PC-3 (cell line): ENCODE measurements around the gene ABHD14A. TPM values are rescaled to one million over a fixed set of nuclear protein-coding genes. Genes with fewer than 3 reads are reported as not detected.

Experiments used
- ATAC-seq: fragments of 200-7000 bp; cut with Tn5 transposase; 2 replicates; pipeline ENCODE4 v1.9.1; 2020; ENCODE audit warnings: mild to moderate bottlenecking, moderate library complexity
- BruUV-seq: library from RNA; stranded (reverse); fragments of 400-500 nt; replicated peaks from 2 replicates; lab custom pipeline; 2021; lab: Mats Ljungman, UMichigan
- CTCF ChIA-PET: fragments of 300-600 bp; sonication (Branson Sonifier 250); formaldehyde crosslinking; loops from one replicate; lab custom pipeline; 2022; ENCODE audit warnings: antibody characterized with exemption; lab: Charles Lee
- POLR2A ChIA-PET: fragments of 300-600 bp; sonication (Branson Sonifier 250); formaldehyde crosslinking; loops from one replicate; lab custom pipeline; 2022; ENCODE audit warnings: antibody characterized with exemption; ENCODE audit not compliant: unreplicated experiment; lab: Charles Lee
- DNase-seq: peaks from one replicate; pipeline ENCODE4 v3.0.0-alpha.2; 2015
- H2AFZ ChIP-seq: fragments of 300-600 bp; sonication (generic); 2 replicates; pipeline ENCODE4 v1.6.0; 2016; ENCODE audit warnings: antibody characterized with exemption, low read length
- H3F3A ChIP-seq: fragments of 300-600 bp; sonication (generic); one replicate; pipeline ENCODE4 v1.6.0; 2017; ENCODE audit warnings: antibody characterized with exemption, low read length, control low read depth, mild to moderate bottlenecking; ENCODE audit not compliant: unreplicated experiment
- H3K27ac ChIP-seq: fragments of 300-600 bp; sonication (generic); 2 replicates; pipeline ENCODE4 v1.5.1; 2016; ENCODE audit warnings: mild to moderate bottlenecking, low read length
- H3K27me3 ChIP-seq: fragments of 300-600 bp; sonication (generic); 2 replicates; pipeline ENCODE4 v1.6.1; 2016; ENCODE audit warnings: low read length, mixed read lengths
- H3K36me3 ChIP-seq: fragments of 300-600 bp; sonication (generic); 2 replicates; pipeline ENCODE4 v1.6.1; 2016; ENCODE audit warnings: low read depth, mixed run types, low read length, mixed read lengths
- H3K4me1 ChIP-seq: fragments of 300-600 bp; sonication (generic); 2 replicates; pipeline ENCODE4 v1.5.1; 2016; ENCODE audit warnings: low read length; ENCODE audit not compliant: insufficient read depth
- H3K4me2 ChIP-seq: fragments of 300-600 bp; sonication (generic); 2 replicates; pipeline ENCODE4 v1.6.0; 2016; ENCODE audit warnings: low read length
- H3K4me3 ChIP-seq: fragments of 300-600 bp; sonication (generic); 2 replicates; pipeline ENCODE4 v1.5.1; 2016; ENCODE audit warnings: mild to moderate bottlenecking, low read length, mixed read lengths
- H3K79me2 ChIP-seq: fragments of 300-600 bp; sonication (generic); 2 replicates; pipeline ENCODE4 v1.6.1; 2017; ENCODE audit warnings: low read length, mixed read lengths
- H3K9ac ChIP-seq: fragments of 300-600 bp; sonication (generic); 2 replicates; pipeline ENCODE4 v1.6.0; 2016; ENCODE audit warnings: mild to moderate bottlenecking, low read length
- H3K9me2 ChIP-seq: fragments of 300-600 bp; sonication (generic); replicated peaks from 2 replicates; pipeline ENCODE4 v1.6.1; 2016; ENCODE audit warnings: mixed run types, low read length, mixed read lengths
- H3K9me3 ChIP-seq: fragments of 300-600 bp; sonication (generic); 2 replicates; pipeline ENCODE4 v1.6.1; 2016; ENCODE audit warnings: low read length, mixed read lengths
- H4K20me1 ChIP-seq: fragments of 300-600 bp; sonication (generic); 2 replicates; pipeline ENCODE4 v1.6.1; 2016; ENCODE audit warnings: low read length, mixed read lengths
- EZH2 ChIP-seq: fragments of 300-600 bp; sonication (generic); IDR thresholded peaks from one replicate; pipeline ENCODE4 v1.6.1; 2017; ENCODE audit warnings: antibody characterized with exemption, mild to moderate bottlenecking, low read length; ENCODE audit not compliant: unreplicated experiment
- EZH2phosphoT487 ChIP-seq: fragments of 300-600 bp; sonication (generic); IDR thresholded peaks from 2 replicates; pipeline ENCODE4 v1.6.1; 2018; ENCODE audit warnings: mild to moderate bottlenecking, antibody characterized with exemption, low read length, borderline replicate concordance
- intact Hi-C: fragments of 100-400 bp; cut with micrococcal nuclease; formaldehyde crosslinking; loops from 2 replicates; pipeline ENCODE4 v1.9.0; 2023
- total RNA-seq: library from RNA; depleted of rRNA; stranded (reverse); fragments of >200 nt; gene quantifications from 2 replicates; pipeline ENCODE4 v1.2.3, GENCODE V29; 2014
- TF ChIP-seq, protein P1 (sequence below): fragments of 300-600 bp; sonication (generic); conservative IDR thresholded peaks from 2 replicates; pipeline ENCODE4 v1.5.1; 2017; ENCODE audit warnings: antibody characterized with exemption, low read depth, mild to moderate bottlenecking, low read length

Gene ABHD14A
- total RNA-seq, 1 experiment from 2014 or later: 23.4 TPM

- CTCF ChIA-PET: no interaction called here
- Histone ChIP-seq H3K4me2 (no peak overlapping the region), H3K36me3 (no peaks in the 10 kb centered on the region), H3K27me3 (no peaks in the 10 kb centered on the region), H3K79me2 (no peaks in the 10 kb centered on the region), H2AFZ (no peak overlapping the region), H4K20me1 (no peaks in the 10 kb centered on the region), H3K9ac (no peak overlapping the region), H3F3A (no peaks in the 10 kb centered on the region), H3K9me2 (no peaks in the 10 kb centered on the region), H3K4me3 (no peak overlapping the region), H3K4me1 (no peaks in the 10 kb centered on the region), H3K9me3 (no peaks in the 10 kb centered on the region), H3K27ac (no peak overlapping the region)
- no peak for ATAC-seq
- intact Hi-C loops: no loop called here
- TF ChIP-seq EZH2 (no peak), EZH2phosphoT487 (no peak)
- TF ChIP-seq, protein P1, sequence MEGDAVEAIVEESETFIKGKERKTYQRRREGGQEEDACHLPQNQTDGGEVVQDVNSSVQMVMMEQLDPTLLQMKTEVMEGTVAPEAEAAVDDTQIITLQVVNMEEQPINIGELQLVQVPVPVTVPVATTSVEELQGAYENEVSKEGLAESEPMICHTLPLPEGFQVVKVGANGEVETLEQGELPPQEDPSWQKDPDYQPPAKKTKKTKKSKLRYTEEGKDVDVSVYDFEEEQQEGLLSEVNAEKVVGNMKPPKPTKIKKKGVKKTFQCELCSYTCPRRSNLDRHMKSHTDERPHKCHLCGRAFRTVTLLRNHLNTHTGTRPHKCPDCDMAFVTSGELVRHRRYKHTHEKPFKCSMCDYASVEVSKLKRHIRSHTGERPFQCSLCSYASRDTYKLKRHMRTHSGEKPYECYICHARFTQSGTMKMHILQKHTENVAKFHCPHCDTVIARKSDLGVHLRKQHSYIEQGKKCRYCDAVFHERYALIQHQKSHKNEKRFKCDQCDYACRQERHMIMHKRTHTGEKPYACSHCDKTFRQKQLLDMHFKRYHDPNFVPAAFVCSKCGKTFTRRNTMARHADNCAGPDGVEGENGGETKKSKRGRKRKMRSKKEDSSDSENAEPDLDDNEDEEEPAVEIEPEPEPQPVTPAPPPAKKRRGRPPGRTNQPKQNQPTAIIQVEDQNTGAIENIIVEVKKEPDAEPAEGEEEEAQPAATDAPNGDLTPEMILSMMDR: no peak
- no TSS peak for BruUV-seq
- no peak for DNase-seq
- POLR2A ChIA-PET: no interaction called here
Measured at GRCh38 chr3:52019352-52020080, 44.7 kb downstream of the ABHD14A start.

DNA sequence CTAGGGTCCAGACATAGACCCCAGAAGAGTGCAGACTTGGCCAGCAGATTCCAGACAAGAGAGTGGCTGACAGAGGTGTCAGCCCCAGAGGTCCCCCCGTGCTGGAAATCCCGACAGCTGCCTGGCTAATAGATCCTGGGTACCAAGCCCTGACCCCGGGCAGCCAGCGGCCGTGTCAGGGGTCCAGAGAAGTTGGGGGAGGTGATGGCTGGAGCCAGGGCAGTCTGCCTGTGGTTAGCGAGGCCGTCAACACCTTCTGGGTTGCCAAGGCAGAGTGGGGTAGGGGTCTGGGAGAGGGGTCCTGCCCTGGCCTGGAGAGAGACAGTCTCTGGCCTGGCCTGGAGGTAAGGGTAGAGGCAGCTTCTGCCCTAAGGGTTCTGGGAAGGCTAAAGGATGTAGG lies 45.9 kb downstream of the ABHD14A start:
- Histone ChIP-seq H3K27me3 (no peaks in the 10 kb centered on the region), H2AFZ (no peak overlapping the region), H3F3A (no peaks in the 10 kb centered on the region), H3K9me2 (no peaks in the 10 kb centered on the region), H3K4me3 (no peak overlapping the region), H3K4me2 (no peak overlapping the region), H3K36me3 (no peaks in the 10 kb centered on the region), H3K79me2 (no peaks in the 10 kb centered on the region), H3K9ac (no peak overlapping the region), H3K9me3 (no peaks in the 10 kb centered on the region), H3K4me1 (no peaks in the 10 kb centered on the region), H3K27ac (no peak overlapping the region), H4K20me1 (no peaks in the 10 kb centered on the region)
- no peak for DNase-seq
- TF ChIP-seq, protein P1: no peak
- TF ChIP-seq EZH2phosphoT487 (no peak), EZH2 (no peak)
- intact Hi-C loops: no loop called here
- POLR2A ChIA-PET: no interaction called here
- ATAC-seq: no peak
- CTCF ChIA-PET: no interaction called here
- BruUV-seq: no TSS peak

DNA sequence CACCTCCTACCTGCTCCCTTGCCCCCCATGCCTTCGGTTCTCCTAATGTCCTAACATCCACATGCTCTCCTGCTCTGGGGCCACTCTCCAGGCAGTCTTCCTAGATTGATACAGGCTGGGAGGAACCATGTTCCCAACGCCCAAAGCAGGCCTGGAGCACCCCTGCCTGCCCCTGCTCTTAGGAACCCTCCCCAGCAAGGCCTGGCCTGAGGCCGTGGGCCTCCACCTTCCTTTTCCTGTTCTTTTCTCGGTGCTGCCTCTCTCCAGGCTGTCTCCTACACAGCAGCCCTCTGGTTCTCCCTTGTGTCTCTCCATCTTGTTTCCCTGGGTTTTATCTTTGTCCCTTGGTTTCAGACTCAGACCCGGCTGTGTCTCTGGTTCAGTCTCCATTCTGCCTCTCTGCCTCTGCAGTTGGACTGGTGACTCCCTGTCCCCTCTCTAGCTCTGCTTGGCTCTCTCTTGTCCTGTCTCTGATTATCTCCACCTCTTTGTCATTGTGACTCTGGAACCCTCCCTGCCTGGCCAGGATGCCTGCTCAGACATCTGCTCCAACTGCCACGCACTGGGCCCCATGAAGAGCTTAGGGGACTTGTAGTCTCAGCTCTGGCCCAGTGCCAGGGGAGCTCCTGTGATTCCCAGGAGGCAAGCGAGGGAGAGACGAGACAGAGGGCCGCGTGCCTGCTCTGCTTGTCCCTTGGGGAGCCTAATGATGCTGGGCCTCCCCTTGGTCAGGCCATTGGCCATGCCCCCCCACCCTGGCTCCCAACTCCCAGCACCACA lies 46.8 kb downstream of the ABHD14A start:
- Histone ChIP-seq H3F3A (no peaks in the 10 kb centered on the region), H4K20me1 (no peaks in the 10 kb centered on the region), H3K36me3 (no peaks in the 10 kb centered on the region), H3K4me2 (no peak overlapping the region), H3K4me1 (no peaks in the 10 kb centered on the region), H2AFZ (no peak overlapping the region), H3K9me2 (no peaks in the 10 kb centered on the region), H3K27me3 (no peaks in the 10 kb centered on the region), H3K9ac (no peak overlapping the region), H3K79me2 (no peaks in the 10 kb centered on the region), H3K27ac (no peak overlapping the region), H3K4me3 (no peak overlapping the region), H3K9me3 (no peaks in the 10 kb centered on the region)
- POLR2A ChIA-PET: no interaction called here
- TF ChIP-seq, protein P1: no peak
- TF ChIP-seq EZH2phosphoT487 (no peak), EZH2 (no peak)
- ATAC-seq (no peak), DNase-seq (no peak)
- intact Hi-C loops: no loop called here
- no TSS peak for BruUV-seq
- CTCF ChIA-PET: no interaction called here
